ENCODE measurements around the gene CALY. TPM values are rescaled to one million over a fixed set of nuclear protein-coding genes. Genes with fewer than 3 reads are reported as not detected.

CALY gene
- total RNA-seq, 1 donor from 2014 or later, result not detected

DNA sequence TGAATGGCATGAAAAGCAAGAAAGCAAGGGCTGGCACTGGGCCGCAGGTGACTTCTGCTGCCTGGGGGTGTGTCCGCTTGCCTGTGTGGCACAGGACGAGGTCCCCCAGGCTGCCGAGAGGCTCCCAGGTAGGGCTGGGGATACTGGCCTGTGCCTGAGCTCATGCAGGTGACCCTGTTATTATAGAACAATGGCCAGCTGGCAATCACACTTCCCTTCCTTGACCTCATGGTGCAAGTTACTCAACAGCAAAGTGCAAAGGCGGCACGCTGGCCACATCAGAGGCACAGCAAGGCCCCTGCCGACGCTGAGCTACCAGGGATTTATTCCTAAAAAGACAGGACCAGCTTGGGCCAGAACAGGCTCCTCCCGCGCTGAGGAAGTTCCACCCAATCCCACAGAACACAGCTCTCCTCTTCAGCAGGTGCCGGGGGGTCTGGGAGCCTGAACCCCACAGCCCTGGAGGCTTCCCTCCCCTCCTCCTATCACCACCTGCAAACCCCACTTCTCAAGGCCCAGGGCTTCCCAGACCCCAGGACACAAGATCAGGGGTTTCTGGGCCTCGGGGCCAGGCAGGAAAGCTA, 58.6 kb downstream of the CALY start:
- ChIA-PET CTCF (interaction anchor here (1.3 to 5.0 kb wide), 3 partner anchors 20 to 134 kb away, joined by 4 to 26 read pairs (median 6); no protein-coding TSS in a partner anchor), POLR2A (interaction anchor here (0.7 to 1.2 kb wide), 3 partner anchors 15 to 113 kb away, joined by 3 to 5 read pairs (median 3); no protein-coding TSS in a partner anchor)
- Mint-ChIP-seq H3K27me3 (no peaks in the 10 kb centered on the region), H3K4me3 (peak overlapping the region; percentile 76), H3K27ac (peak overlapping the region; percentile 80), H3K9me3 (no peaks in the 10 kb centered on the region), H3K36me3 (ENCODE audit: low read depth) (peaks cover 31% of the 10 kb centered on the region), H3K4me1 (peaks cover 38% of the 10 kb centered on the region)
- TF ChIP-seq, protein P1, sequence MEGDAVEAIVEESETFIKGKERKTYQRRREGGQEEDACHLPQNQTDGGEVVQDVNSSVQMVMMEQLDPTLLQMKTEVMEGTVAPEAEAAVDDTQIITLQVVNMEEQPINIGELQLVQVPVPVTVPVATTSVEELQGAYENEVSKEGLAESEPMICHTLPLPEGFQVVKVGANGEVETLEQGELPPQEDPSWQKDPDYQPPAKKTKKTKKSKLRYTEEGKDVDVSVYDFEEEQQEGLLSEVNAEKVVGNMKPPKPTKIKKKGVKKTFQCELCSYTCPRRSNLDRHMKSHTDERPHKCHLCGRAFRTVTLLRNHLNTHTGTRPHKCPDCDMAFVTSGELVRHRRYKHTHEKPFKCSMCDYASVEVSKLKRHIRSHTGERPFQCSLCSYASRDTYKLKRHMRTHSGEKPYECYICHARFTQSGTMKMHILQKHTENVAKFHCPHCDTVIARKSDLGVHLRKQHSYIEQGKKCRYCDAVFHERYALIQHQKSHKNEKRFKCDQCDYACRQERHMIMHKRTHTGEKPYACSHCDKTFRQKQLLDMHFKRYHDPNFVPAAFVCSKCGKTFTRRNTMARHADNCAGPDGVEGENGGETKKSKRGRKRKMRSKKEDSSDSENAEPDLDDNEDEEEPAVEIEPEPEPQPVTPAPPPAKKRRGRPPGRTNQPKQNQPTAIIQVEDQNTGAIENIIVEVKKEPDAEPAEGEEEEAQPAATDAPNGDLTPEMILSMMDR (IDR thresholded peaks at IDR 0.05), result no peak
- DNase-seq (no peak), ATAC-seq (ENCODE audit: low read depth) (no peak)
- intact Hi-C loops (cut with micrococcal nuclease), result loop anchor here (5.0 kb wide), 1 partner anchor 706 kb away; no protein-coding TSS in a partner anchor

- peak overlapping the region; percentile 80 for H3K27ac Mint-ChIP-seq
- H3K4me3 Mint-ChIP-seq, result peak overlapping the region; percentile 76
- no peaks in the 10 kb centered on the region for H3K27me3 Mint-ChIP-seq
- ChIA-PET CTCF (interaction anchor here (1.4 to 5.0 kb wide), 2 partner anchors 19 to 30 kb away, joined by 6 to 26 read pairs; no protein-coding TSS in a partner anchor), POLR2A (interaction anchor here (0.5 to 3.0 kb wide), 3 partner anchors 30 to 114 kb away, joined by 3 to 13 read pairs (median 4); partner anchors contain the start of gene FUOM)
- H3K36me3 Mint-ChIP-seq (ENCODE audit: low read depth), result peaks cover 25% of the 10 kb centered on the region
- peaks cover 38% of the 10 kb centered on the region for H3K4me1 Mint-ChIP-seq
- no peaks in the 10 kb centered on the region for H3K9me3 Mint-ChIP-seq
- intact Hi-C loops (cut with micrococcal nuclease), result loop anchor here (5.0 kb wide), 1 partner anchor 705 kb away; no protein-coding TSS in a partner anchor
- TF ChIP-seq, protein P1 (IDR thresholded peaks at IDR 0.05), result no peak
- no peak for DNase-seq
- ATAC-seq (ENCODE audit: low read depth), result no peak
Observed at GRCh38 chr10:133277277-133277992, 59.3 kb downstream of the CALY start.

GRCh38 chr10:133276435-133277201, 60.1 kb downstream of the CALY start, which contains the start of gene ADAM8:
TSS of gene ADAM8 (minus strand) at chr10:133276868. CDS start at chr10:133276817, 51 bp downstream.
- Mint-ChIP-seq H3K27ac (peak within 1 kb of the TSS; percentile 93), H3K36me3 (ENCODE audit: low read depth) (peaks cover 24% of the 10 kb centered on the region), H3K4me3 (peak within 1 kb of the TSS; percentile 88), H3K4me1 (peaks cover 40% of the 10 kb centered on the region), H3K27me3 (no peaks in the 10 kb centered on the region), H3K9me3 (no peaks in the 10 kb centered on the region)
- intact Hi-C loops (cut with micrococcal nuclease), result loop anchor here (5.0 kb wide), 1 partner anchor 704 kb away; no protein-coding TSS in a partner anchor
- peak; percentile 53 for ATAC-seq (ENCODE audit: low read depth)
- CTCF ChIA-PET, result interaction anchor here (0.8 to 5.0 kb wide), 4 partner anchors 14 to 31 kb away, joined by 3 to 26 read pairs (median 4); no protein-coding TSS in a partner anchor
- DNase-seq, result peak; percentile 68
- POLR2A ChIA-PET, result interaction anchor here (2.0 to 4.8 kb wide), 5 partner anchors 8 to 133 kb away, joined by 5 to 85 read pairs (median 13); no protein-coding TSS in a partner anchor
- TF ChIP-seq, protein P1 (IDR thresholded peaks at IDR 0.05), result no peak

- H3K9me3 Mint-ChIP-seq, result no peaks in the 10 kb centered on the region
- ChIA-PET POLR2A (interaction anchor here (1.3 to 4.8 kb wide), 7 partner anchors 9 to 132 kb away, joined by 5 to 85 read pairs (median 12); no protein-coding TSS in a partner anchor), CTCF (interaction anchor here (0.8 to 5.0 kb wide), 4 partner anchors 13 to 32 kb away, joined by 3 to 26 read pairs (median 4); no protein-coding TSS in a partner anchor)
- peaks cover 40% of the 10 kb centered on the region for H3K4me1 Mint-ChIP-seq
- DNase-seq (no peak), ATAC-seq (ENCODE audit: low read depth) (no peak)
- H3K27ac Mint-ChIP-seq, result peak overlapping the region; percentile 93
- TF ChIP-seq, protein P1 (IDR thresholded peaks at IDR 0.05), result no peak
- intact Hi-C loops (cut with micrococcal nuclease), result loop anchor here (5.0 kb wide), 1 partner anchor 704 kb away; no protein-coding TSS in a partner anchor
- H3K27me3 Mint-ChIP-seq, result no peaks in the 10 kb centered on the region
- H3K36me3 Mint-ChIP-seq (ENCODE audit: low read depth), result peaks cover 27% of the 10 kb centered on the region
- H3K4me3 Mint-ChIP-seq, result peak overlapping the region; percentile 88
Observed at GRCh38 chr10:133276100-133276434, 60.6 kb downstream of the CALY start.
